Muscle of arm (tissue), 12 donors: ENCODE measurements around the gene LMBRD2. TPM values are rescaled to one million over a fixed set of nuclear protein-coding genes. Genes with fewer than 3 reads are reported as not detected.

Experiments used
- DNase-seq: peaks from one replicate; pipeline ENCODE4 v3.0.0-alpha.2; 2013
- polyA plus RNA-seq, 12 donors: library from polyadenylated mRNA; unstranded; fragments of 120-200 nt; gene quantifications; one replicate each; pipeline ENCODE4 v1.2.1, GENCODE V29; 2013; ENCODE audit not compliant: insufficient read length in 12 of 12

Gene LMBRD2
- polyA plus RNA-seq, 12 donors = 11.1 to 19.3 (median 14.6) TPM; not detected in 1

GRCh38 chr5:36125868-36126267, 25.8 kb downstream of the LMBRD2 start:
- DNase-seq = no peak

DNA sequence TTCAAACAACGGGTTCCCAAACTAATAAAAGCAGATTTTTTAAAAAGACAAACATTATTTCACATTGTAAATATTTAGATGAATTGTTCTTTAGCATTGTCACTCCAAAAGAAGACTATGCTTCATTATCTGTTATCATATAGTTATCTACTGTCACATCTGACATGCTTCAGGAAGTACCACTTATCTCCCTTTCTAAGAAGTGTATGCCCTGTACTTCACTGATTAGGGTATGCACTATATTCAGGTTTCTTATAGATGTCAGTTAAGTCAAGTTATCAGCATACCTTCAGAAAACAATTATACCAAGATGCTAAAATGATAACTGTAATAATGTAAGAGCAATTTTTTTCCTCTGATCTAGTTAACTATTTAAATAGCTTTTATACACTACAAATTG, 40.4 kb downstream of the LMBRD2 start:
- no peak for DNase-seq

- DNase-seq = peak; percentile 2
These were observed 42.8 kb downstream of the LMBRD2 start for GRCh38 chr5:36108758-36109460.

DNA sequence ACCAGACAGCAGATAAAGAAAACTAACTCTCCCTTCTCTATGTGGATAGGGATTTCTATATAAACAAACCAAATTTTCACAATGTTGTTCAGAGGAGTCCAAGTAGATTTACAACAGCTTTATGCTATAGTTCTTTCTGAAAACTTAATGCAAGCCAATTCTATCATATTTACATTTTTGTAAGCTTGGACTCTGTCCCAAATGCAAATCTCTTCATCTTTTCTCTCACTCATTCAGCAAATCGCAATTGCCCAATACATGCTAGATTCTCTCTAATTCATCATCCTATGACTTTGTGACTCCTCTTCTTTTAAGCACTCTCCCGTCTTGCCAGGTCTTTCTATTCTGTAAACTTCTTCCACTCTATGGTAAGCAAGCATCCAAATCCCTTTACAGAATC, 45.9 kb downstream of the LMBRD2 start:
- DNase-seq = no peak

GRCh38 chr5:36099748-36100147, 51.9 kb downstream of the LMBRD2 start:
- DNase-seq = no peak

GRCh38 chr5:36096486-36096885, 55.2 kb downstream of the LMBRD2 start:
- no peak for DNase-seq

GRCh38 chr5:36089989-36090388, 61.7 kb downstream of the LMBRD2 start:
- no peak for DNase-seq

GRCh38 chr5:36079200-36079781, 72.4 kb downstream of the LMBRD2 start:
- DNase-seq = peak; percentile 15

DNA sequence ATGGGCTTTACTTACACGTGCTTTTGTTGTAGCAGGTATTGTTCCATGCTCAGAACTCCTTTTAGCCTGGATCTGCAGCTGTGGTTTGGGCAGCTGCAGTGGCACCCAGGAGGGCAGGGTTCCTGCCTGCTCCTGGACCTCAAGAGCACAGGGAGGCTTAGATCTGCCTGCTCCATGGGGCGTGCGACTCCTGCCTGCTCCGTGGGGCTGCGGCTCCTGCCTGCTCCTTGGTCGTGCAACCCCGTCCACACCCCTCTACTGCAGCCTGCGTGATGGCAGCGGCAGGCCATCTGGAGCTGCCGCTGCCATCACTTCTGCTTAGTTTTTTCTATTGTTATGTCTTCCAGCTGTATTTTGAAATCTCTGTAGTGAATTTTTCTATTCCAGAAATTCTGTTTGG, 73.3 kb downstream of the LMBRD2 start:
- DNase-seq = no peak

- DNase-seq = no peak
These were observed 78.0 kb downstream of the LMBRD2 start for GRCh38 chr5:36073595-36074216.

DNA sequence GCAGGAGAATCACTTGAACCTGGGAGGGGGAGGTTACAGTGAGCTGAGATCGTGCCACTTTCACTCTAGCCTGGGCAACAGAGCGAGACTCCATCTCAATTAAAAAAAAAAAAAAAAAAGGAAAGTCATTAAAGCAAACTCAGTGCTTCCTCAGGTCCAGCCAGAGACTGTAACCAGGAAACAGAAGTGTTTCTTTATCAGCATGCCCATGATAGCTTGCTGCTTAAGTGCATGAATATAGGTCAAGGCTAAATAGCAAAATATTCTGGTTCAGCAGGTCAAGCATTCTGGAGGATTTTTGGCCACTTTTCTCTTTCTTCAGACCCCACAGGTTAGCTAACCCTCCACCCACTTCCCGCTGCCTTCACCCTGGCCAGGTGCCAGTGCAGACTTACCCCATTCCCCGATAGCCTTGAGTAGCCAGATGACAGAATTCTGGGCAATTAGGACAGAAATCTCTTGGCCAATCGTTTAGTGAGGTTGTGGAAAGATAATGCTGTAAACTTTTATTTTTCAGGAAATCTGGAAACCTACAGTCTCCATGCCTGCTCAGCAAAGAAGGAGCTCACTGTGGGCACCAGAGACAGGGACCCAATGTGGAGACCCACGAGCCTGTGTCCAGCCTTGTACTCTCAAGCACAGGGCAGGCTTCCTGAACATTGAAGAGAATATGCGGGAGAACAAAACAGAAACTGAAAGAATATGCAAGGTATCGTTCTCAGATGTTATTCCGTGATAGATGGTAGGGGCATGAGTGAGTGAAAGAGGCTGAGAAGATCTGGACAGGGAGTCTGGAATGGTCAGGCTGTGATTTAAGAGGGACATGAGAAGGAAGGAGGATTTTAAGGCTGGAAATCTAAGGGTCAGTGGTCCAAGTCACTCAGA, 80.8 kb downstream of the LMBRD2 start:
- no peak for DNase-seq

DNA sequence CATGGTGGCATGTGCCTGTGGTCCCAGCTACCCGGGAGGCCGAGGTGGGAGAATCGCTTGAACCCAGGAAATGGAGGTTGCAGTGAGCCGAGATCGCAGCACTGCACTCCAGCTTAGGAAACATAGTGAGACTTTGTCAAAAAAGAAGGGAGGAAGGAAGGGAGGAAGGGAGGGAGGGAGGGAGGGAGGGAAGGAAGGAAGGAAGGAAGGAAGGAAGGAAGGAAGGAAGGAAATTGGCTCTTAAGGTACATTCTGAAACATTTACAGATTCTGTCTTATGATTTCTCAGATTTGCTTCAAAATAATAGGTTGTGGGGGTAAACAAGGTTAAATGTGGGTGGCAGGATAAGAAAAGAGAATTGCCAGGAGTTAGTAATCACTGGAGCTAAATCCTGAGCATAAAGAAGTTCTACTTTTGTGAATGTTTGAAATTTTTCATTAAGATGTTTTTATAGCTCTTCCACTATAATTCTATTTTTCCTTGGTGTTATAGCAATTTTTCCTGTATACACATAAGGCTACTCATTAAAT, 82.9 kb downstream of the LMBRD2 start:
- no peak for DNase-seq

GRCh38 chr5:36066540-36067210, 85.0 kb downstream of the LMBRD2 start, which contains the start of gene UGT3A2:
Gene UGT3A2, minus strand, starts transcription at chr5:36066882. Its CDS starts 93 bp downstream, at chr5:36066789.
- no peak for DNase-seq

DNA sequence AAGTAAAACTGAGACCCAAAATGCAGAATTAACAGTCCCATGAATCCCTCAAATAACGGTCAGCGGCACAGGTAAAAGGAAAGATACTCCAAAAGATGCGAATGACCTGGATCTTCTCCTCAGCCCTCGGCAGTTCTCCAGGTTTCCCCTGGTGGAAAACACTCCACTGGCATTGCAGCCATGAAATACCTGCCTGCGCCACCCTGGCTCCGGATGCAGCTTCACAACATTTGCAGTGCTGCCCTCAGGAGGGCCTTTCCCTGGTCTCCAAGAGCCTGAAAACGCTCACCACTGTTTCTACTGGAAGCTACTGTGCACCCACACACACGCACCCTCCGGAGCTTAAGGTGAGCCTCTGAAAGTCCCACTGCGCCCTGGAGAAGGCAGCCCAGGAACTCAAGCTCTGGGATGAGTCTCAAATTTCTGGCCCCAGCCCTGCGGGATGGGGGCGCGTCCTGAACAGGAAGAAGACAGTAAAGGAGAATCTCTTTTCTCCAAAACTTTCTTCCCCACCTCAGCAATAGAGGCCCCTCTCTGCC, 85.6 kb downstream of the LMBRD2 start:
- DNase-seq = no peak

GRCh38 chr5:36060420-36060887, 91.2 kb downstream of the LMBRD2 start:
- DNase-seq = no peak

GRCh38 chr5:36059571-36060419, 91.9 kb downstream of the LMBRD2 start:
- DNase-seq = no peak

DNA sequence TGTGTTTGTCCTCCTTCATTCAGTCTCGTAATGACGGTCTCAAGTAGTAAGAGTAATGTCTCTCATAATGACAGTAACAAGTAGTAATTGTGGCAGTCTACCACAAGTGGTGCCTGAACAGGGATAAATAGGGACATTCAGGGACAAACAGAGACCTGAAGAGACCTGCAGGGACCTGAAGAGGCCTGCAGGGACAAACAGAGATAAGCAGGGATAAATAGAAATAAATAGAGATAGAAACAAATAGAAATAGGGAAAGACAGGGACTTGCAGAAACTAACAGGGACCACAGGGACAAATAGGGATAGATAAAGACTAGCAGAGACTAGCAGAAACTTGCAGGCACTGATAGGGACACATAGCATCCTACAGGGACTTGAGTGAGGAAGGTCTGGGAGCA, 92.9 kb downstream of the LMBRD2 start:
- no peak for DNase-seq

DNA sequence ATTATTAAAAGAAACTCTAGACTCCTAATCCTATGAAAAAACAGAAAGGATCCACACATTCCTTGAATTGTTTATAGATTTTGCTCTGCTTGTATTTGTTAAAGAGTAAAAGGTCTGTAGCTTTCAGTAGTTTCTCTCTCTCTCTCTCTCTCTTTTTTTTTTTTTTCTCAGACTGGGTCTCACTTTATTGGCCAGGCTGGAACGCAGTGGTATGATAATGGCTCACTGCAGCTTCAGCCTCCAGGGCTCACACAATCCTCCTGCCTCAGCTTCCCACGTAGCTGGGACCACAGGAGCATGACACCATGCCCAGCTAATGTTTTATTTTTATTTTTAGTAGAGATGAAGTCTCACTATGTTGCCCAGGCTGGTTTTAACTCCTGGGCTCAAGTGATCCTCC, 94.3 kb downstream of the LMBRD2 start:
- no peak for DNase-seq

- DNase-seq = no peak
These were observed 95.3 kb downstream of the LMBRD2 start for GRCh38 chr5:36056422-36056821.

DNA sequence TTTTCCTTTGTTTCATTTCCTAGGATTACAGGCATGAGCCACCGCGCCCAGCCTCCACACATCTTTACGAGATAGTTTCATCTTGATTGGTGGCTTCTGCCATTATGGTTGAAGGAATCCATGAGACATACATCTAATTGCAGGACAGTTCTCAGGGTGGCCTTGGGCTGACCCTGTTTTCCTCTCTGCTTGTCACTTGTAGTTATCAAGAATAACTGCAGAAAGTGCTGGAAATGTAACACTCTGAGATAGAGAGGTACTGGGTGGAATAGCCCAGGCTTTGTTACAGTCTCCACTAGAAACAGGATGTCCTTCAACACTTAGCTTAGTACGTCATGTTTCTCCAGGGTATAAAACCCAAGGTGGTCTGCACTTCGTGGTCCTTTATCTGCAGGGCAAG, 95.7 kb downstream of the LMBRD2 start:
- no peak for DNase-seq
